Lower leg skin (tissue), 3 donors: ENCODE measurements around the gene DENR.
"Not testable (repeated sequence)": the region's sequence is repeated elsewhere in the genome, so short reads cannot be mapped to it uniquely, and the experiment has no call there.

ENCODE experiments used
- POLR2A ChIP-seq, 2 donors: fragments of 450-650 bp; IDR thresholded peaks; one replicate each; pipeline ENCODE4 v1.6.1; 2016 to 2017; ENCODE audit warnings: antibody characterized with exemption in 2 of 2, mild to moderate bottlenecking in 1 of 2, moderate library complexity in 1 of 2
- TF ChIP-seq, protein P1 (sequence below), 3 donors: fragments of 450-650 bp; IDR thresholded peaks; one replicate each; pipeline ENCODE4 v1.5.1; 2016; ENCODE audit warnings: antibody characterized with exemption in 3 of 3, mild to moderate bottlenecking in 3 of 3, moderate library complexity in 2 of 3

DNA sequence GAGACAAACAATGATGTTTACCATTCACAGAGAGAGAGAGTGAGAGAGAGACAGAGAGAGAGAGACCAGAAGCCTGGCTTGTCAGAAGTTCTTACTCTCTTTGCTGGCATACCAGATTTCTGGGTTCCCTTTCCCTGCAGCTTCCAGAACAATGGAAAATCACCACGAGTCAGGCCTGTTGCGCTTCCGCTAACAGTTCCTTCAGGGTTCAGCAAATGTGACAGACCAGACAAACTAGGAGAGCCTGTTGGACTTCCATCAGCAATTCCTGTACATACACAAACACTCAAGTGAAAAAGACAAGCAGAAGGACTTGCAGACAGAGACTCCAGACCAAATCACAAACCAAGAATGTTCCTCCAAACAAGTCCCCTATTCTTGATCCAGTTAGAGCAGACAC is 43.3 kb upstream of the DENR start:
- TF ChIP-seq, protein P1, sequence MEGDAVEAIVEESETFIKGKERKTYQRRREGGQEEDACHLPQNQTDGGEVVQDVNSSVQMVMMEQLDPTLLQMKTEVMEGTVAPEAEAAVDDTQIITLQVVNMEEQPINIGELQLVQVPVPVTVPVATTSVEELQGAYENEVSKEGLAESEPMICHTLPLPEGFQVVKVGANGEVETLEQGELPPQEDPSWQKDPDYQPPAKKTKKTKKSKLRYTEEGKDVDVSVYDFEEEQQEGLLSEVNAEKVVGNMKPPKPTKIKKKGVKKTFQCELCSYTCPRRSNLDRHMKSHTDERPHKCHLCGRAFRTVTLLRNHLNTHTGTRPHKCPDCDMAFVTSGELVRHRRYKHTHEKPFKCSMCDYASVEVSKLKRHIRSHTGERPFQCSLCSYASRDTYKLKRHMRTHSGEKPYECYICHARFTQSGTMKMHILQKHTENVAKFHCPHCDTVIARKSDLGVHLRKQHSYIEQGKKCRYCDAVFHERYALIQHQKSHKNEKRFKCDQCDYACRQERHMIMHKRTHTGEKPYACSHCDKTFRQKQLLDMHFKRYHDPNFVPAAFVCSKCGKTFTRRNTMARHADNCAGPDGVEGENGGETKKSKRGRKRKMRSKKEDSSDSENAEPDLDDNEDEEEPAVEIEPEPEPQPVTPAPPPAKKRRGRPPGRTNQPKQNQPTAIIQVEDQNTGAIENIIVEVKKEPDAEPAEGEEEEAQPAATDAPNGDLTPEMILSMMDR (IDR thresholded peaks at IDR 0.05) = not testable (repeated sequence)
- not testable (repeated sequence) for TF ChIP-seq POLR2A (IDR thresholded peaks at IDR 0.05)
